ENCODE results near the gene MTA1.

The MTA1 gene

DNA sequence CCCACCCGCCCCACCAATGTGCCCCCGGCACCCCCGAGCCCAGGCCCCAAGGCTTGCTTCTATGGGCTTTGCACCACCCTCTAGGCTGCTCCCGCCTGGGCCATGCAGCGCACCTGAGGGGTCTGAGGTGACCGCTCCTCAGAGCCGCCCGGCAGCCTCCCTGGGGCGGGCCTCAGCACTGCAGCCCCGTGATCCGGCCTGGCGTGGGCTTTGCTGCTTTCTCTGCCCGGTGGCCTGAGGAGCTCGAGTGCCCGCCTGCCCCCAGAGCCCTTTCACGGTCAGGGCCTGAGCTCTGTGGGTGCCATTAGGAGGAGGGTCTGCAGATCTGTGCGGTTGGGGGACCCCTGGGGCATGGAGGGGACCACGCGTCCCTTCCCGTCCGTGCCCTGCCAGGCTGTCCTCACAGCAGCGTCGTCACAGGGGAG is 6.2 kb downstream of the MTA1 start:
- no peak for DNase-seq

DNA sequence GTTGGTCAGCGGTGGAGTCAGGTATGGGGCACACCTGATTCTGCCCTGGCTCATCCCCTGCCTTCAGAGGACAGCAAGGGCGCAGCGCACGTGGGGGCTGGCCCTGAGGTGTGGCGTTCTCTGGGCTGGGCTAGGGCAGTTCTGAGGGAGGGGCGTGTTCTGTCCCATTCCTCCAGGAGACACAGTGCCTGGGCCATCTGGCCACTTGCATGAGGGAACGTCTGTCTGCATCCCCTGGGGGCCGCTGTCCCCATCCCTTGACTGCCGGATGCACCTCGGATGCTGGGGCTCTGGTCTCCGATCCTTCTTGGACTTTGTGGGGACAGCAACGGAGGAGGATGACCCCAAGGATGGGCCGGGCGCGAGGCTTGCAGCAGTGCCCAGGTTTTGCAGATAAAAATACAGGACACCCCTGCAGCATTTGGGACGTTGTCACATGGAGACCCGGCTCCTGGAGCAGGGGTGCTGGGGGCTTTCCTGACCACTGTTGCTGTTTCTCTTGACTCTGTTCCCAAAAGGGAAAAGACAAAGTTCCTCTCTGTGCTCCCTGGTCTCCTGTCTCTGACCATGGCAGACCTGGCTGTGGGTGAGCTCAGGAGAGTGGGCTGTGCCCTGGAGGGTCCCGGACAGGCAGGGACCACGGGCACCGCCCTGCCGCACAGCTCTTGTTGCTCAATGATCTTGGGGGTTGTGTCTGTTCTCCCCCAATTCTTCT is 6.9 kb downstream of the MTA1 start:
- DNase-seq, result no peak

GRCh38 chr14:105427412-105427811 is 7.8 kb downstream of the MTA1 start:
- no peak for DNase-seq

- DNase-seq, result no peak
These were observed 8.4 kb downstream of the MTA1 start for GRCh38 chr14:105427936-105428485.

DNA sequence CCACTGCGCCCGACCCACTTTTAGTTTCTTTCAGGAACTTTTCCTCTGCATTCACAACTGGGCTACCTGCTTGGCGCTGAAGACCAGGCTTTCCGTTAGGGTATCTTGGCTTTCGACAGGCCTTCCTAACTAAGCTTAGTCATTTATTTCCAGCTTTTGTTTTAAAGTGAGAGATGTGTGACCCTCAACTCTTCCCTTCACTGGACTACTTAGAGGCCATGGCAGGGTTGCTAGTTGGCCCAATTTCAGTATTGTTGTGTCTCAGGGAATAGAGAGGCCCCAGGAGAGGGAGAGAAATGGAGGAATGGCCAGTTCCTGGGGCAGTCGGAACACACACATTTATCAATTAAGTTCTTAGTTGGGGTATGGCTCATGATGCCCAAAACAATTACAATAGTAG is 10.4 kb downstream of the MTA1 start:
- DNase-seq, result no peak

GRCh38 chr14:105430565-105430964 is 10.9 kb downstream of the MTA1 start:
- no peak for DNase-seq

DNA sequence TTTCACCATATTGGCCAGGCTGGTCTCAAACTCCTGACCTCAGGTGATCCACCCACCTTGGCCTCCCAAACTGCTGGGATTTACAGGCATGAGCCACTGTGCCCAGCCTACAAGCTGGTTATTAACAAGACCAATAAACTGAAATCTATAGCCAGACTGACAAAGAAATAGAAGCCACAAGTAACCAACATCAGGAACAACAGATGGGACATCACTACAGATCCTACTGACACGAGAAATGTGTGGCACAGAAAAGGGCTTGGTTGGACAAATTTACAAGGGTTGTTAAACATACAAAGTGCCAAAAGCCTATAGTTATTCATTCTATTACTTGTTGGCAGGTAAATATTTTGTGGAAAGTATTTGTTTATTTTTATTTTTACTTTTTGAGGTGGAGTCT is 11.6 kb downstream of the MTA1 start:
- no peak for DNase-seq

DNA sequence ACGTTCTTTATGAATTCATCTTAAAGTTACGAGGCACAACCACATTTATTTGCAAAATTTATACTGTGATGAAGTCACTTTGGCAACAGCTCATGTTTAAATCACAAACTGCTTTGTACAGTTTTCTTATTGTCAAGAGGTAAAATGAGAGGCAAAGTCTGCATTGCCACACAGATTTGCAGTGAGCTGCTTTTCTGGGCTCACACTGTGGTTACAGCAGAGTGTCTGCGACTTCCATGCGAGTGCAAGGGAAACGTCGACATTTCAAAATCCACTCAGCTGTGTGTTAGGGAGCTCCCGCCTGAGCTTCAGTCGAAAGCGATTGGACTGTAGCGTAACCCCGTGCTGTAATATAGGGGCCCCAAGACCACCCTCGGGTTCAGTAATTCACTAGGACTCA is 13.0 kb downstream of the MTA1 start:
- no peak for DNase-seq

- no peak for DNase-seq
These were observed 13.6 kb downstream of the MTA1 start for GRCh38 chr14:105433161-105433605.

DNA sequence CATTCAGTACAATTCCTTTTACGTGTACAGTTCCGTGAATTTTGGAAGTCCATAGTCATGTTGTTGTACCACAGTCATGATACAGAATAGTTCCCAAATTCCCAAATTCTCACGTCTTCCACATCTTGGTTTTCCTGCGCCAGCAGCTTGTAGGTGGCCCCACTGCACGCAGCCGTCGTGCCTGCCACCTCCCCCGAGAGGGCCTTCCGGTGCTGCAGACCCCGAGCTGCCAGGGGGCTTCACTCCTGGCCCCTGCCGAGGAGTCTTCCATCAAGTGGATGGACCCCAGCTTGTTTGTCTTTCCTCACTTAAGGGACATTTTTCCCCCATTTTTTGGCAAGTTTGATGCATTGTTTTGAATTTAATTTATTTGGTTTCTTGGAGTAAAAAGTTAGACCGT is 16.8 kb downstream of the MTA1 start:
- no peak for DNase-seq

DNA sequence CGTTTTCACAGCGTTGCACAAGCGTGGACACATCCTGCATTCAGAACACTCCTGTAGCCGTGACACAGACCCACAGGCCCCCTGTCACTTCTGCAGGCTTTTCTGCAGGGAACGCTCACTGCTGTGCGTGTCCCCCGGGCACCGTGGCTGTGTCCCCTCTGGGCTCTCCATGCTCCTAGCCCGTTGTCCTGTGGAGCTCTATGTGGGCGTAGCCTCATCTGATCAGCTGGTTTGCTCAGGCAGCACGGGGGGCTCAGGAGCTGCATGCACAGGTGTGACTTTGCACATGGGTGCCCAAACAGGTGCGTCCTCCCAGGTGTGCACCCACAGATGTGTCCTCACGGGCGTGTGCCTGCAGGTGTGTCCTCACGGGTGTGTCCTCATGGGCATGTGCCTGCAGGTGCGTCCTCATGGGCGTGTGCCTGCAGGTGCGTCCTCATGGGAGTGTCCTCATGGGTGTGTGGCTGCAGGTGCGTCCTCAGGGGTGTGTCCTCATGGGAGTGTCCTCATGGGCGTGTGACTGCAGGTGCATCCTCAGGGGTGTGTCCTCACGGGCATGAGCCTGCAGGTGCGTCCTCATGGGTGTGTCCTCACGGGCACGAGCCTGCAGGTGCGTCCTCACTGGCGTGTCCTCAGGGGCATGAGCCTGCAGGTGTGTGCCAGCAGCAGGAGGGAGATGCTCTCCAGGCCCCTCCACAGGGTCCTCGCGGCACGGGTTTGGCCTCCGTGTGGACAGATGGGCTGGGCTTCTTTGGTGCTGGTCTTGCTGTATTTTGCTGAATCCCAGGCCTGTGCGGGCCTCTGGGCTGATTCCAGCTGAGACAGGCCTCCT is 17.5 kb downstream of the MTA1 start:
- no peak for DNase-seq

- no peak for DNase-seq
These were observed 18.3 kb downstream of the MTA1 start for GRCh38 chr14:105437723-105438500.

GRCh38 chr14:105439179-105439578 is 19.6 kb downstream of the MTA1 start:
- DNase-seq, result no peak

DNA sequence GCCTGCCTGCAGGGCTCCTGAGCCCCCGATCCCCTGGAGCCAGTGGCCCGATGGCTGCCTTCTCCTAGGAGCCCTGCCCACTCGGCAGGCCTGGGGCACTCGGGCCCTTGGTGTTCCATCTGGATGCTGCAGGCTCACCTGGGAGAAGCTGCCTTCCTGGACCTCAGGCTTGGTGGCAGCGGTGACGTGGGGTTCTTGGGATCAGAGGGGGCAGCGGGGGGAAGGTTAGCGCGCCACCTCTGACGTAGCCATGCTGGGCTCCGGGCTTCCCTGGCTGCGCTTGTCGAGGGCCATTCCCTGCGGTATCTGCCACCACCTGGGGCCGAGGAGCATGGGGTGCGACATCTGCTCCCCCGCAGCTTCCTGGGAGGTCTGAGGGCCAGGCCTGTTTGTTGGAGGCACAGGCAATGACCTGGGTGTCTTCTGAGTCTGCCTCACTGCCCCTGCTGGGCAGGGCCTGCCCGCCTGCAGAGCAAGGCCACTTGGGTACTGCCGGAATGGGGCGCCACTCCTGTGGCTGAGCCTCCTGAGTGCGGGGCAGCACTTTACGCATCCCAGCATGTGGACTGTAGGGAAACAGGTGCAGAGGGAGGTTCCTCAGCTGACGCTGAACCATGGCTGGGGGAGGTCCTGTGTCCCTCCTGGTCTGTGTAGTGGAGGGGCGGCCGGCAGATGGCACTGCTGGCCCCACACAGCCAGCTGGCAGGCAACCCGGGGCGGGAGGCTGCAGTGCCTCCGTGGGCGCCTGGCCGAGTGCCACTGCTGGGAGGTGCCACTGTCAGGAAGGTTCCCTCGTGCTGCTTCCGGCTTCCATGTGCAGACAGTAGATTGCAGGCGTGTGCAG is 20.3 kb downstream of the MTA1 start:
- DNase-seq, result no peak

DNA sequence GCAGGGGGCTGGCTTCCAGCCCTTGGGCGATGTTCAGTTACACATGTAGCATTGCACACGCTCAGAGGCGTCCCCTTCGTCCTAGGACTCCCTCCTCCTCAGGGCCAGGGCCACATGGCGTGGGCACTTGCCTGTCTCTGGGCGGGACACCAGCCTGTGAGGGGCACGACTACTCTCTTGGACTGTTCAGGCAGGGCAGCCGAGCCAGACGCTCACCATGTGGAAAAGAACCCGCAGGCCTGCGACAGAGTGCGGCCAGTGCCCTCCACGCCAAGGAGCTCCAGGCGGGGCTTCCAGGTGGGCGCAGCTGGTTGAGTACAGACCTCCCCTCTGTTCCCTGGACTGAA is 20.9 kb downstream of the MTA1 start:
- no peak for DNase-seq

DNA sequence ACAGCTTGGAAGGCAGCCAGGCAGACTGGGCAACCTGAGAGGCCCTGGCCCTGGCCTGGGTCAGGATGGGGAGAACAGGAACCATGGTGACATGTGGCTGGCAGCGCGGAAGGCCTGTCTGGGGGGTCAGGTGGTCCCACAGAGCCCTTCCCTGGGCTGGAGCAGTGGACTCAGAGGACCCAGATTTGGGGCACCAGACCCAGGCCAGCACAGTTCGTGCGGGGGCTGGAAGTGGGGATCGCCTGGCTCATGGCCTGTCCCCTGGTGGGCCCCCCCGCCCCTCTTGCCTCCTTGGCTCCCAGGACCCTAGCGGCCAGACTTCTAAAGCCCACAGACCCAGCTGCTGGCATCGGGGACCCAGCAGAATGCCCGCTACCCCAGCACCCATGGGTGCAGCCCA is 21.4 kb downstream of the MTA1 start:
- DNase-seq, result no peak

GRCh38 chr14:105442125-105442524 is 22.5 kb downstream of the MTA1 start:
- no peak for DNase-seq

DNA sequence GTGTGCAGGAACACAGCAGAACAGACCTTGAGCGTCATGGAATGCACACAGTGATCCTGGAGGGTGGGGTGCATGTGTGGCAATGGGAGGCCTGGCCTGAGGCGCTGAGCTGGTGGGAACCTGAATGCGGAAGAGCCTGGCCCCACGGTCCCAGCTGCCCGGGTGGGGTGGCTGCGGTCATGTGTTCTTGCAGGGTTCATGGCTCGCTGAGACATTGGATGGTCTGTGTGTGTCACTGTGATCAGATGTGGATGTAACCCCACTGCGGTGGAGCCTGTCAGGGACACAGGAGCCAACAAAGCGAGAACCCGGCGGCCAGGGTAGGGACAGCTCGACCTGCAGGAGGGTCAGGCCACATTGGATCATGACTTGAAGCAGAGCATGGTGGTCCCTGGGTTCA is 23.2 kb downstream of the MTA1 start:
- DNase-seq, result no peak

DNA sequence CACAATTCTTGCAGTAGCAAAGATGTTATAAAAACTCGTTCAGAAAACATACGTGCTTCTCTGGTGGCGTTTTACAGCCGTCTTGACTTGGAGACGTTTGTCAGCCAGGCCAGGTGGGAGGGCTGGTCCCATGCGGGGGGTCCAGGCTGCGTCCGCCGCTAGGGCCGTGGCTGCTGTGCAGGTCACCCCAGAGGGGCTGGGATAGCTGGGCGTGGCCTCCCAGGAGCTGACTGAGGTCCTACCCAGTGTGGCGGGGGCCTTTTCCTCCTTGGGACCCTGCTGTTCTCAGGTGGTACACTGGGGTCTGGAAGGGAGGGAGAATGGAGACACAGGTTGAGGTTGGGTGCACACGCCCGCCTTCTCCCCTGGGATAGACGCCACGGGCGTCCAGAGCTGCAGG is 25.2 kb downstream of the MTA1 start:
- no peak for DNase-seq

DNA sequence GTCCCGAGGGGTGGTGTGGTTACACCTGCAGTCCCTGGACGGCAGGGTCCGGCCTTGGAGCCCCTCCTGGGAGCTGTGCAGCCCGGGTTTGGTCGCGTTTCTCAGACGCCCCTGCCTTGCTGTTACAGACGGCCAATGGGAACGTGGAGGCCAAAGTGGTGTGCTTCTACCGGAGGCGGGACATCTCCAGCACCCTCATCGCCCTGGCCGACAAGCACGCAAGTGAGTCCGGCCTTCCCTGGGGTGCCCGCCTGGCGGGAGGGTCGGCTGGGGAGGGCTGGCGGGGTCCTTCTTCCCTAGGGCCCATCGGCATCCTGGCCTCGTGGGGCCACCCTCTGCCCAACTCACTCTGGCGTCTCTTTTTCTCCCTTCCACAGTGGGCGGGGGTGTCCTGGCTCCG is 25.7 kb downstream of the MTA1 start:
- DNase-seq, result no peak

- no peak for DNase-seq
These were observed 26.5 kb downstream of the MTA1 start for GRCh38 chr14:105445901-105446845.

Measured in eye (tissue), 1 donor.